Panc1 (cell line): ENCODE results near the gene ARSG. TPM values are rescaled to one million over a fixed set of nuclear protein-coding genes. Genes with fewer than 3 reads are reported as not detected.

Experiments used
- ATAC-seq: fragments of 200-7000 bp; cut with Tn5 transposase; 2 replicates; pipeline ENCODE4 v1.9.1; 2020; ENCODE audit warnings: mild to moderate bottlenecking, moderate library complexity
- BruUV-seq: library from RNA; stranded (reverse); fragments of 400-500 nt; replicated peaks from 2 replicates; lab custom pipeline; 2021; lab: Mats Ljungman, UMichigan
- CTCF ChIA-PET: fragments of 300-600 bp; sonication (Branson Sonifier 250); formaldehyde crosslinking; loops from one replicate; lab custom pipeline; 2022; ENCODE audit warnings: antibody characterized with exemption; lab: Charles Lee
- POLR2A ChIA-PET: fragments of 300-600 bp; sonication (Branson Sonifier 250); formaldehyde crosslinking; loops from one replicate; lab custom pipeline; 2022; ENCODE audit warnings: antibody characterized with exemption; lab: Charles Lee
- DNase-seq: peaks from one replicate; pipeline ENCODE4 v3.0.0-alpha.2; 2010; ENCODE audit warnings: low read depth, low spot score
- H3K27ac ChIP-seq: 2 replicates; pipeline ENCODE4 v1.5.1; 2011; ENCODE audit warnings: mild to moderate bottlenecking, low read length, inconsistent platforms
- H3K27me3 ChIP-seq: fragments of 200-500 bp; sonication (Bioruptor generic); 2 replicates; pipeline ENCODE4 v1.6.0; 2014; ENCODE audit warnings: low read length, inconsistent platforms; ENCODE audit not compliant: control insufficient read depth, insufficient read depth
- H3K36me3 ChIP-seq: fragments of 200-500 bp; sonication (Bioruptor generic); 2 replicates; pipeline ENCODE4 v1.5.1; 2014; ENCODE audit warnings: inconsistent platforms, mild to moderate bottlenecking, low read length, moderate library complexity; ENCODE audit not compliant: control insufficient read depth, insufficient read depth
- H3K4me1 ChIP-seq: 2 replicates; pipeline ENCODE4 v1.5.1; 2011; ENCODE audit warnings: inconsistent platforms, mild to moderate bottlenecking, low read length, moderate library complexity; ENCODE audit not compliant: control insufficient read depth, insufficient read depth
- H3K4me3 ChIP-seq, 2 experiments: 2 replicates each; pipeline ENCODE4 v1.5.1; 2011 to 2012; ENCODE audit warnings: low read depth in 2 of 2, low read length in 2 of 2, mild to moderate bottlenecking in 2 of 2, inconsistent platforms in 1 of 2, moderate library complexity in 1 of 2
- H3K9me3 ChIP-seq: fragments of 200-500 bp; sonication (Bioruptor generic); 2 replicates; pipeline ENCODE4 v1.5.1; 2014; ENCODE audit warnings: low read depth, mild to moderate bottlenecking, inconsistent platforms, low read length, moderate library complexity; ENCODE audit not compliant: control insufficient read depth, insufficient read depth
- CTCF ChIP-seq: fragments of 450-650 bp; IDR thresholded peaks from 2 replicates; pipeline ENCODE4 v1.5.1; 2017; ENCODE audit warnings: mild to moderate bottlenecking
- POLR2AphosphoS5 ChIP-seq: IDR thresholded peaks from 2 replicates; pipeline ENCODE4 v1.6.1; 2012; ENCODE audit warnings: mild to moderate bottlenecking, low read depth, low read length, moderate library complexity
- SIN3A ChIP-seq: IDR thresholded peaks from 2 replicates; pipeline ENCODE4 v1.6.1; 2012; ENCODE audit warnings: low read depth, mild to moderate bottlenecking, low read length, moderate library complexity, borderline replicate concordance; ENCODE audit not compliant: insufficient read depth
- TCF7L2 ChIP-seq: IDR thresholded peaks from 2 replicates; pipeline ENCODE4 v1.6.1; 2011; ENCODE audit warnings: mild to moderate bottlenecking, low read depth, low read length, inconsistent platforms
- in situ Hi-C: cut with HindIII; loops from 2 replicates; pipeline ENCODE4 v1.10.0; 2016; ENCODE audit warnings: low sequenced_read_pairs, low pct_unique_long_range_greater_than_20kb
- intact Hi-C: fragments of 100-400 bp; cut with micrococcal nuclease; formaldehyde crosslinking; loops from one replicate; pipeline ENCODE4 v1.10.0; 2022; ENCODE audit not compliant: unreplicated experiment
- total RNA-seq: library from RNA; stranded (reverse); gene quantifications from one replicate; pipeline ENCODE4 v1.2.1, GENCODE V29; 2021; ENCODE audit not compliant: unreplicated experiment
- TF ChIP-seq, protein P1 (sequence below), 2 experiments: IDR thresholded peaks; 2 replicates each; pipeline ENCODE4 v1.6.1; 2011 to 2012; ENCODE audit warnings: low read depth in 2 of 2, control low read depth in 1 of 2, low read length in 1 of 2, mild to moderate bottlenecking in 1 of 2, moderate library complexity in 1 of 2; ENCODE audit not compliant: insufficient read depth in 1 of 2

The ARSG gene
- total RNA-seq, 1 experiment from 2014 or later = 2.3 TPM

GRCh38 chr17:68349157-68349556 is 57.9 kb downstream of the ARSG start:
- H3K27ac ChIP-seq = no peak overlapping the region
- no peaks in the 10 kb centered on the region for H3K9me3 ChIP-seq
- no peaks in the 10 kb centered on the region for H3K27me3 ChIP-seq
- POLR2A ChIA-PET = no interaction called here
- H3K4me1 ChIP-seq = no peaks in the 10 kb centered on the region
- in situ Hi-C loops (no loop called here), intact Hi-C loops (no loop called here)
- H3K4me3 ChIP-seq = no peak overlapping the region
- DNase-seq = no peak
- no peaks in the 10 kb centered on the region for H3K36me3 ChIP-seq
- TF ChIP-seq, protein P1, sequence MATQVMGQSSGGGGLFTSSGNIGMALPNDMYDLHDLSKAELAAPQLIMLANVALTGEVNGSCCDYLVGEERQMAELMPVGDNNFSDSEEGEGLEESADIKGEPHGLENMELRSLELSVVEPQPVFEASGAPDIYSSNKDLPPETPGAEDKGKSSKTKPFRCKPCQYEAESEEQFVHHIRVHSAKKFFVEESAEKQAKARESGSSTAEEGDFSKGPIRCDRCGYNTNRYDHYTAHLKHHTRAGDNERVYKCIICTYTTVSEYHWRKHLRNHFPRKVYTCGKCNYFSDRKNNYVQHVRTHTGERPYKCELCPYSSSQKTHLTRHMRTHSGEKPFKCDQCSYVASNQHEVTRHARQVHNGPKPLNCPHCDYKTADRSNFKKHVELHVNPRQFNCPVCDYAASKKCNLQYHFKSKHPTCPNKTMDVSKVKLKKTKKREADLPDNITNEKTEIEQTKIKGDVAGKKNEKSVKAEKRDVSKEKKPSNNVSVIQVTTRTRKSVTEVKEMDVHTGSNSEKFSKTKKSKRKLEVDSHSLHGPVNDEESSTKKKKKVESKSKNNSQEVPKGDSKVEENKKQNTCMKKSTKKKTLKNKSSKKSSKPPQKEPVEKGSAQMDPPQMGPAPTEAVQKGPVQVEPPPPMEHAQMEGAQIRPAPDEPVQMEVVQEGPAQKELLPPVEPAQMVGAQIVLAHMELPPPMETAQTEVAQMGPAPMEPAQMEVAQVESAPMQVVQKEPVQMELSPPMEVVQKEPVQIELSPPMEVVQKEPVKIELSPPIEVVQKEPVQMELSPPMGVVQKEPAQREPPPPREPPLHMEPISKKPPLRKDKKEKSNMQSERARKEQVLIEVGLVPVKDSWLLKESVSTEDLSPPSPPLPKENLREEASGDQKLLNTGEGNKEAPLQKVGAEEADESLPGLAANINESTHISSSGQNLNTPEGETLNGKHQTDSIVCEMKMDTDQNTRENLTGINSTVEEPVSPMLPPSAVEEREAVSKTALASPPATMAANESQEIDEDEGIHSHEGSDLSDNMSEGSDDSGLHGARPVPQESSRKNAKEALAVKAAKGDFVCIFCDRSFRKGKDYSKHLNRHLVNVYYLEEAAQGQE (IDR thresholded peaks at IDR 0.05; ENCODE audit: insufficient read depth in 1 of 2, low read depth in 2 of 2, low read length in 1 of 2) = no peak
- TF ChIP-seq TCF7L2 (no peak), SIN3A (no peak), POLR2AphosphoS5 (no peak), CTCF (no peak)
- no TSS peak for BruUV-seq
- ATAC-seq = no peak
- CTCF ChIA-PET = no interaction called here

GRCh38 chr17:68351395-68351794 is 60.1 kb downstream of the ARSG start:
- H3K4me3 ChIP-seq = no peak overlapping the region
- no peaks in the 10 kb centered on the region for H3K36me3 ChIP-seq
- H3K27ac ChIP-seq = no peak overlapping the region
- CTCF ChIA-PET = no interaction called here
- no TSS peak for BruUV-seq
- DNase-seq = no peak
- H3K9me3 ChIP-seq = no peaks in the 10 kb centered on the region
- POLR2A ChIA-PET = no interaction called here
- no peak for ATAC-seq
- H3K4me1 ChIP-seq = no peaks in the 10 kb centered on the region
- H3K27me3 ChIP-seq = no peaks in the 10 kb centered on the region
- intact Hi-C loops = no loop called here
- in situ Hi-C loops = no loop called here
- TF ChIP-seq SIN3A = no peak
- TF ChIP-seq TCF7L2 = no peak
- TF ChIP-seq, protein P1 (IDR thresholded peaks at IDR 0.05; ENCODE audit: insufficient read depth in 1 of 2, low read depth in 2 of 2, low read length in 1 of 2) = no peak
- TF ChIP-seq CTCF = no peak
- TF ChIP-seq POLR2AphosphoS5 = no peak
